Hematopoietic multipotent progenitor cell treated with erythropoietin and hydrocortisone succinate and interleukin-3 and kit ligand, for 4 days (in vitro differentiated cells): ENCODE measurements around the gene GAB1.
A peak's percentile ranks its signal among the peaks of the same experiment; 100 is the strongest.

Experiments
- DNase-seq: peaks from one replicate; pipeline ENCODE4 v3.0.0-alpha.2; 2015

GAB1 gene

DNA sequence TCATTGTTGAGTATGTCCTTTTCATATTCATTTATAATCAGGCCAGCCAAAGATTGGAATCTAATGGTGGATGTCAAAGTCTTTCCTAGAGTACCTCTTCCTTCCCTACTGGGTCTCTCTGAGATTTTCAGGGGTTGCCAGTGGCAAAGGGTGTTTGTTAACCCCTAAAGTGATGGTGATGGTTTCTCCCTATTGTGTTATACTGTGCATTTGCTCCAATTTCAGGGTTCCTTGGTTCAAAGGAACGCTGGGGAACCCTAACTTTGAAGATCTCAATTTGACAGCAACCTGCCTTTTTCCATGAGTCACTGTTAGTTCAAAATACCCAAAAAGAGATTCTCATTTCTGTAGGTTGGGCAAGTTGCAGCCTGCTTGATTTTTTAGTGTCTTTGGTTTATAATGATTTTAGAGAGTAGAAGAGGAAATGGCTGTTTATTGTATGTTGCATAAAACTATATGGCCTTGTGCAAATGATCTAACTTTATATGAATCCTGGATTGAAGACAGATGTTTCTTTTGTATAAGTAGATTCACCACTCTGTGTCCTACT, 23.0 kb downstream of the GAB1 start:
- peak; percentile 39 for DNase-seq

GRCh38 chr4:143360838-143361625, 24.4 kb downstream of the GAB1 start:
- DNase-seq, result no peak

- peak; percentile 24 for DNase-seq
Measured at GRCh38 chr4:143362349-143363046, 25.8 kb downstream of the GAB1 start.

DNA sequence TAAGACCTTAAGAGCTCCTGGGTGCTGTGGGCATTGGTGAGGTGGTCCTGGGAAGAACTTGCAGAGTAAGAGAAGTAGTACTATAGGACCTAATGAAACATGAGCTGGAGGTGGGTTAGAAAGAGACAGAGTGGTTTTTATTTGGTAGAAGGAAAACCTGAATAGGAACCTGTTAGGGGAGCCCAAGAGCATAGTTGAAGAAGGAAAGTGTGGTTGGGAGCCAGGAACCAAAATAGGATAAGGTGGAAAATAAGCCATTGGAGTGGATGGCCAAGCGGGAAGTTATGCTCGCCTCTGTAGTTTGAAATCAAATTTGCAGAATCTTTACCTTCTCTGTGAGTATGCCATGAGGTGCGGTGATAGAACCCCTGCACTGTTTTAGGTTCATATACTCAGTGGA, 26.7 kb downstream of the GAB1 start:
- no peak for DNase-seq

DNA sequence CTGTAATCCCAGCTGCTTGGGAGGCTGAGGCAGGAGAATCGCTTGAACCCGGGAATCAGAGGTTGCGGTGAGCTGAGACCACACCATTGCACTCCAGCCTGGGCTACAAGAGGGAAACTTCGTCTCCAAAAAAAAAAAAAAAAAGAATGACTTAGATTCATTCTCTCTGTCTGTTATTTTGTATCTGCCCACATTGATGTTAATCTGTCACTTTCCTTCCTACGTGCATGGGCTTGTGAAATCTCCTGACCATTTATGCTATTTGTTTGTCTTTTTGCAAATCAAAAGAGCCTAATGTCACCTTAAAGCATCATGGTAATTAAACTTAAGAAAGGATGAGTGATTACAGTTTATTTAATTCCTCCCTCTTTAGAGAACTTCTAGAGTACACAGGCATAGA, 27.4 kb downstream of the GAB1 start:
- peak; percentile 39 for DNase-seq

DNA sequence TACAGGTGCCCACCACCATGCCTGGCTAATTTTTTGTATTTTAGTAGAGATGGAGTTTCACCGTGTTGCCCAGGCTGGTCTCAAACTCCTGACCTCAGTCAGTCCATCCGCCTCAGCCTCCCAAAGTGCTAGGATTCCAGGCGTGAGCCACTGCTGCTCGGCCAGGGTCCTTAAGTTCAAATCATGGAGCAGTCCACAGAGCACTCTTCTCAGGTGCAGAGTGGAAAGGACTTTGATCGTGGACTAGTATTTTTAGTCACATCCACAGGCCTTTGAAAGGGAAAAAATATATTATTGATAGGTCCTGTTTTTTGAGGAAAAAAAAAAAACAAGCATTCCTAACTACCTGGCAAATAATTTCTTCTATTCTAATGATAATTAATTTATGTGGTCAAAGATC, 31.2 kb downstream of the GAB1 start:
- no peak for DNase-seq

DNA sequence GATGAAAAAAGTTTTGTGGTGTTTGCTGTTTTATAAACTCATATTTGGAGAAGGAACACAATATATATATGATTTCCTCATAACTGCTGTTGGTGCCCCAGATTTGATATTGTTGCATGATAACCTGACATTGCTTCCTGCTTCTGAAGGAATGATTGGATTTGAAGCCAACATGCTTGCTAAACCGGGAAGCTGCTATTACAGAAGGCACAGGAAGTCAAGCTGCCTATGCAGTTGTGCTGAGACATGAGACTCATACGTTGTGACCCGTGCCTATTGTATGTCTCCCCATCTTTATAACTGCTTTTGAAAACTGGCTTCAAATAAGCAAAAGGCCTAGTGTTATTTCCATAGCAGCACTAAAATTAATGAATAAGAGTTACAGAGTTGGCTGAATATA, 32.9 kb downstream of the GAB1 start:
- peak; percentile 49 for DNase-seq

DNA sequence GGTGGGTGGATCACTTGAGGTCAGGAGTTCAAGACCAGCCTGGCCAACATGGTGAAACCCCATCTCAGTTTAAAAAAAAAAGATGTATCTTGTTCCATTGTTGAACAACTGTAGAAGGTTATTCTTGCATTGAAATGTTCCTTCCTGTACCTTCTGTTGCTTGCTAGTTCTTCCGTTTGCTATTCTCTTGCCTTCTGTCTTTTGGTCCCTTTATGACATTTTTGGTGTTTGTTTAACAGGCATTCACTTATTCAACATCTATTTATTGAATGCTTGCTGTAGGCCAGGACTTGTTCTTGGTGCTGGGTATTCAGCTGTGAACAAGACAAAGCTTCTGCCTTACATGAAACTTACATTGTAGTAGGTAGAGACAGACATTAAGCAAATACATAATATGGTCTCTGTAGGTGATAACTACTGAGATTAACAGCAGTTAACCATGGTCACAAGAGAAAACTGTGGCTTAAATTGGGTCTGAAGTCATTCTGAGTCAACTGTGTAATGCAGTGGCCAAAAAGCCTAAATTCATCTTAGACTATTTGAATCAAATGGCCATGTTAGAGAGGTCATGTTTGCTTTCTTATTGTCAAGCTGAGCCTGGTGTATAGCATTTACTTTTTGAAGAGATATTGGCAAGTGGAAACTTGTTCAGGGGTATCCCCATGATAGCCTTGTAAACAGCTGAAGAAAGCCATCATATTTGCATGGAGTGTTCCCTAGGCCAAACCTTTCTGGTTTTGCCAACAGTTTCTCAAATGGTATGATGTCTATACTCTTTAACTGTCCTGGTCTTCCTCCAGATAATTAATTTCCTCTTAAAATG, 35.6 kb downstream of the GAB1 start:
- DNase-seq, result no peak

DNA sequence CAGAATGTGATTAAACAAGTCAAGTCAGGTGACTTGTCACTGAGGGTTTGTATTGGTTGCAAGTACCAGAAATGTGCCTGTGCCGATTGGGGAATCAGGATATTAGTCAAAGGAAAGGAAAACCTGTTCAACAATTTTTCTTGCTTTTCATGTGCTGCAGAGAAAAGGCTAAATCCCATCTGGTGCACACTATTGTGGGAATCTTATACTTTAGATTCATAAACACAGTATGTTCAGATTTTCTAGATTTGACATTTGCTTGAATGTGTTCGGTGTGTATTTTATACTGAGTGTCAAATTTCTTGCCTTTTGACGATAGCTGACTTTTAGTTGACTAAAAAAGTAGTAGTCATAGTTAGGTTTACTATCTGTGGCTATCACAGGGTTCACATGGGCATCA, 37.6 kb downstream of the GAB1 start:
- DNase-seq, result no peak

- no peak for DNase-seq
Measured at GRCh38 chr4:143374771-143375170, 38.1 kb downstream of the GAB1 start.

DNA sequence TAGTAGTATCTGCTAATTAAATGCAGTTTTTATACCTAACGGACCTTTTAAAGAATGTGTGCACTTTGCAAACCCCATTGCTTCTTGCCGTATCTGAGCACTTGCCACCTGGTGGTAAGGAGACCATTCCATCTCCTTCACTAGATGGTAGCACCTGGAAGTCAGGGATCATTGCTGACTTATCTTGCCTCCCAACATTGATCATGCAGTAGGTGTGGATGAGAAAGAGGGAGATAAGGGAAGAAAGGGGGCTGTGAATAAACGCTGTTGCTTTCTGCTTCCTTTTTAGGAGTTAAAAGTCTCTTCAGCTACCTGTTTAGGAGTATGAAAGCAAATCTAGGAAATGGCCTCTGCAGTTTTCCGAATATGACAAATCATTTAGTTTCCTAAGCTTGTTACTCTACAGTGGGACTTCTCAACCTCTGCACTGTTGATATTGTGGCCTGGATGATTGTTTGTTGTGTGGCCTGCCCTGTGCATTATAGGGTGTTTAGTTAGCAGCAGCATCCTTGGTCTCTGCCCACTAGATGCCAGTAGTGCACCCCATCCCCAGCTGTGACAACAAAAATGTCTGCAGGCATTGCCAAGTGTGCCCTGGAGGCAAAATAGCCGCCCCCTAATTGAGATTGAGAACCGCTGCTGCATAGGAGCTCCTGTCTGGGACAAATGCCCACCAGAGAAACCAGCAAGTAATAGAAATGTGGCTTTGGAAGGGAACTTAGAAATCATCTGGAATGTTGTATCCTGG, 38.8 kb downstream of the GAB1 start:
- DNase-seq, result peak; percentile 79

- DNase-seq, result no peak
Measured at GRCh38 chr4:143377611-143378099, 41.0 kb downstream of the GAB1 start.

DNA sequence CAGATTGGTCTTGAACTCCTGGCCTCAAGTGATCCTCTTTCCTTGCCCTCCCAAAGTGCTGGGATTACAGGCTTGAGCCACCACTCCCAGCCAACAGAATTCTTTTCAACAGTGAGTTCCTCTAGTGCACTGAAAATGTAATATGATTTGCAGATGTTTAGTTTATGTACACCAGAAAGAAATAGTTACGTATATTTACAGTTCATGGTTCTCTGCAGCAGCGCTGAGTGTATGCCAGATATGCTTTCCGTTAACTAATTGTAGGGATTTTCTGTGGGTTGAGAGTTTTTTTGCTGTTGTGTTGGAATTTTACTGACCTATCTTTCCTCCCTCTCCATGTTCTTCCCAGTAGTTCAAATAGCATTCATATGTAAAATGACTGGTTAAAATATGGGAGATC, 44.0 kb downstream of the GAB1 start:
- DNase-seq, result no peak

- DNase-seq, result peak; percentile 30
Measured at GRCh38 chr4:143381189-143382118, 44.8 kb downstream of the GAB1 start.

GRCh38 chr4:143382596-143382995, 45.9 kb downstream of the GAB1 start:
- no peak for DNase-seq

- DNase-seq, result peak; percentile 46
Measured at GRCh38 chr4:143383005-143383574, 46.4 kb downstream of the GAB1 start.

GRCh38 chr4:143384381-143384994, 47.8 kb downstream of the GAB1 start:
- DNase-seq, result no peak

DNA sequence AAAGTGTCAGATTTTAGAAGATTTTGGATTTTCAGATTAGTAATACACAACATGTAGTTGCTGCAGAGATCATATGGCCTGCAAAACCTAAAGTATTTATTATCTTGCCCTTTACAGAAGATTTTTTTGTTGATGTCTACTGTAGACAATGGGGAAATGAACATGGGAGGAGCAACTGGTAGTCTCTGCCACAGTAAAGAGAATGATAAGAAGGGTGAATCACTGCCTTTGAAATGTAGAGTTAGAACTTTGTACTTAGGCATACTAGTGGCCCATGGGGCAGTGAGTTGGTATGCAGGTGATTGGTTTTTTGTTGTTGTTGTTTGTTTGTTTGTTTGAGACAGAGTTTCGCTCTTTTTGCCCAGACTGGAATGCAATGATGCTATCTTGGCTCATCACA, 50.1 kb downstream of the GAB1 start:
- peak; percentile 35 for DNase-seq

GRCh38 chr4:143389579-143390195, 53.0 kb downstream of the GAB1 start:
- no peak for DNase-seq

GRCh38 chr4:143390764-143391163, 54.1 kb downstream of the GAB1 start:
- no peak for DNase-seq
